IMR-90 (cell line): Measurements from ENCODE around the gene PLXDC1. TPM values are rescaled to one million over a fixed set of nuclear protein-coding genes. Genes with fewer than 3 reads are reported as not detected.

Experiments used
- ATAC-seq: fragments of 200-7000 bp; cut with Tn5 transposase; 2 replicates; pipeline ENCODE4 v1.9.1; 2020; ENCODE audit warnings: low read depth, mild to moderate bottlenecking, moderate library complexity
- BruUV-seq: library from RNA; stranded (reverse); fragments of 400-500 nt; replicated peaks from 2 replicates; lab custom pipeline; 2021; lab: Mats Ljungman, UMichigan
- CTCF ChIA-PET: fragments of 300-600 bp; formaldehyde crosslinking; extraction: SDS; loops from one replicate; lab custom pipeline; 2021; ENCODE audit warnings: antibody characterized with exemption; lab: Yijun Ruan, JAX
- POLR2A ChIA-PET: fragments of 300-600 bp; sonication (Branson Sonifier 250); formaldehyde crosslinking; loops from one replicate; lab custom pipeline; 2022; ENCODE audit warnings: antibody characterized with exemption; ENCODE audit not compliant: unreplicated experiment; lab: Charles Lee
- DNase-seq: peaks from one replicate; pipeline ENCODE4 v3.0.0; 2013
- H2AFZ ChIP-seq: replicated peaks from 2 replicates; pipeline ENCODE3; 2013; ENCODE audit warnings: low read length, mild to moderate bottlenecking; ENCODE audit not compliant: poor library complexity
- H2AK5ac ChIP-seq: 2 replicates; pipeline ENCODE4 v1.6.1; 2013; ENCODE audit warnings: low read depth, low read length, inconsistent platforms
- H2AK9ac ChIP-seq: replicated peaks from 2 replicates; pipeline ENCODE3; 2013; ENCODE audit warnings: mild to moderate bottlenecking, low read depth, low read length, moderate library complexity; ENCODE audit not compliant: poor library complexity
- H2BK120ac ChIP-seq: 2 replicates; pipeline ENCODE4 v1.6.1; 2013; ENCODE audit warnings: low read depth, low read length, inconsistent platforms
- H2BK15ac ChIP-seq: 3 replicates; pipeline ENCODE4 v1.6.1; 2013; ENCODE audit warnings: low read depth, low read length, inconsistent platforms
- H2BK20ac ChIP-seq: 2 replicates; pipeline ENCODE4 v1.6.1; 2013; ENCODE audit warnings: low read depth, mild to moderate bottlenecking, inconsistent platforms, low read length, moderate library complexity
- H2BK5ac ChIP-seq: 2 replicates; pipeline ENCODE4 v1.6.1; 2013; ENCODE audit warnings: mild to moderate bottlenecking, low read depth, low read length, inconsistent platforms; ENCODE audit not compliant: poor library complexity, severe bottlenecking
- H3K14ac ChIP-seq: replicated peaks from 2 replicates; pipeline ENCODE4 v1.6.1; 2013; ENCODE audit warnings: low read depth, low read length, inconsistent platforms
- H3K18ac ChIP-seq: 2 replicates; pipeline ENCODE4 v1.6.1; 2013; ENCODE audit warnings: low read depth, low read length, control low read depth
- H3K23ac ChIP-seq: 2 replicates; pipeline ENCODE4 v1.6.1; 2013; ENCODE audit warnings: low read depth, low read length, inconsistent platforms
- H3K27ac ChIP-seq: 2 replicates; pipeline ENCODE4 v1.5.1; 2013; ENCODE audit warnings: mild to moderate bottlenecking, control low read depth, low read length; ENCODE audit not compliant: insufficient read depth
- H3K27me3 ChIP-seq: 2 replicates; pipeline ENCODE4 v1.6.1; 2013; ENCODE audit warnings: low read length; ENCODE audit not compliant: control insufficient read depth, insufficient read depth
- H3K36me3 ChIP-seq: 2 replicates; pipeline ENCODE4 v1.6.1; 2013; ENCODE audit warnings: low read length, mixed read lengths; ENCODE audit not compliant: control insufficient read depth, insufficient read depth
- H3K4ac ChIP-seq: 2 replicates; pipeline ENCODE4 v1.6.1; 2013; ENCODE audit warnings: low read depth, low read length, inconsistent platforms
- H3K4me1 ChIP-seq: 2 replicates; pipeline ENCODE4 v1.6.1; 2013; ENCODE audit warnings: low read length, mixed read lengths; ENCODE audit not compliant: control insufficient read depth, insufficient read depth
- H3K4me2 ChIP-seq: 2 replicates; pipeline ENCODE4 v1.6.1; 2013; ENCODE audit warnings: low read depth, mild to moderate bottlenecking, control low read depth, low read length, moderate library complexity
- H3K4me3 ChIP-seq: 2 replicates; pipeline ENCODE4 v1.5.1; 2013; ENCODE audit warnings: low read depth, mild to moderate bottlenecking, control low read depth, low read length, moderate library complexity; ENCODE audit not compliant: insufficient read depth
- H3K56ac ChIP-seq: 2 replicates; pipeline ENCODE4 v1.6.1; 2013; ENCODE audit warnings: low read length, inconsistent platforms; ENCODE audit not compliant: insufficient read depth; ENCODE audit errors: extremely low read depth
- H3K79me1 ChIP-seq, 2 experiments: 2 replicates each; pipeline ENCODE4 v1.6.1; 2013; ENCODE audit warnings: low read length in 2 of 2, inconsistent platforms in 1 of 2, low read depth in 1 of 2
- H3K9ac ChIP-seq: 2 replicates; pipeline ENCODE4 v1.6.1; 2013; ENCODE audit warnings: low read depth, low read length, control low read depth
- H3K9me1 ChIP-seq: 2 replicates; pipeline ENCODE4 v1.6.1; 2013; ENCODE audit warnings: low read length, inconsistent platforms; ENCODE audit not compliant: insufficient read depth
- H3K9me3 ChIP-seq: 2 replicates; pipeline ENCODE4 v1.6.1; 2013; ENCODE audit warnings: low read length; ENCODE audit not compliant: control insufficient read depth, insufficient read depth
- H4K20me1 ChIP-seq: 2 replicates; pipeline ENCODE4 v1.6.1; 2013; ENCODE audit warnings: low read length, inconsistent platforms; ENCODE audit not compliant: insufficient read depth
- H4K5ac ChIP-seq: 2 replicates; pipeline ENCODE4 v1.6.1; 2013; ENCODE audit warnings: mild to moderate bottlenecking, low read depth, low read length, control low read depth
- H4K8ac ChIP-seq, 2 experiments: 2 replicates each; pipeline ENCODE4 v1.6.1; 2013; ENCODE audit warnings: low read depth in 2 of 2, low read length in 2 of 2, control low read depth in 1 of 2, inconsistent platforms in 1 of 2
- H4K91ac ChIP-seq: 2 replicates; pipeline ENCODE4 v1.6.1; 2013; ENCODE audit warnings: low read depth, low read length, inconsistent platforms; ENCODE audit not compliant: insufficient read depth
- CEBPB ChIP-seq: IDR thresholded peaks from 2 replicates; pipeline ENCODE4 v1.6.1; 2012; ENCODE audit warnings: low read depth, low read length, improper control_type of control experiment
- FOS ChIP-seq: fragments of 150-350 bp; IDR thresholded peaks from 2 replicates; pipeline ENCODE4 v1.6.1; 2016; ENCODE audit warnings: low read depth, low read length
- MAZ ChIP-seq: IDR thresholded peaks from 2 replicates; pipeline ENCODE4 v1.6.1; 2012; ENCODE audit warnings: low read depth, mild to moderate bottlenecking, low read length, improper control_type of control experiment, moderate library complexity, borderline replicate concordance
- WGBS, 2 experiments: methylation state at CpG; one replicate each; pipeline versions ENCODE4 v1.1.5 to v1.1.7; 2013; ENCODE audit warnings: missing lambda C conversion rate in 2 of 2; ENCODE audit not compliant: insufficient read length in 1 of 2; ENCODE audit errors: extremely low coverage in 2 of 2; 5-methylcytosine and 5-hydroxymethylcytosine counted together
- dilution Hi-C: fragments of 300-500 bp; cut with HindIII; formaldehyde crosslinking; loops from one replicate; pipeline ENCODE4 v1.14.3; 2018; ENCODE audit warnings: low sequenced_read_pairs; ENCODE audit not compliant: unreplicated experiment
- in situ Hi-C: fragments of 300-500 bp; cut with MboI; formaldehyde crosslinking; loops from 3 replicates; pipeline ENCODE4 v1.14.3; 2019; ENCODE audit warnings: low sequenced_read_pairs, inconsistent platforms, mixed read lengths
- intact Hi-C: fragments of 100-400 bp; cut with micrococcal nuclease; formaldehyde crosslinking; loops from 2 replicates; pipeline ENCODE4 v1.10.0; 2022
- polyA plus RNA-seq, 3 experiments: library from polyadenylated mRNA; depleted of rRNA; stranded (reverse); fragments of >200 nt; gene quantifications; 2 replicates each; pipeline ENCODE4 v1.2.3, GENCODE V29; 2012; ENCODE audit warnings: low replicate concordance in 1 of 3
- total RNA-seq: library from RNA; depleted of rRNA; stranded (reverse); fragments of >200 nt; gene quantifications from 2 replicates; pipeline ENCODE4 v1.2.3, GENCODE V29; 2012

Gene PLXDC1
- total and polyA plus RNA-seq, 2 of the 4 experiments (the other 2 are of a cell fraction) = under 0.01 to 0.50 TPM

- no peak for DNase-seq
- dilution Hi-C loops = no loop called here
- WGBS, 2 experiments = 80% methylated on average over 3 of the region's 13 CpGs; no CpG with 5 or more reads in 1 of the 2 experiments
- Histone ChIP-seq H3K4me2 (no peak overlapping the region), H3K9me3 (peaks cover 4% of the 10 kb centered on the region), H4K5ac (peak overlapping the region; percentile 64), H3K9me1 (no peaks in the 10 kb centered on the region), H3K4me3 (no peak overlapping the region), H3K4ac (peak overlapping the region; percentile 0; the same call in 1 of the 2 replicates), H4K20me1 (no peaks in the 10 kb centered on the region), H2AK5ac (peak overlapping the region; percentile 75; the same call in 1 of the 2 replicates), H3K27ac (no peak overlapping the region), H3K36me3 (no peaks in the 10 kb centered on the region), H3K18ac (peak overlapping the region; percentile 31; the same call in 1 of the 2 replicates), H2AK9ac (peak overlapping the region; percentile 33), H3K9ac (no peak overlapping the region), H2BK15ac (peak overlapping the region; percentile 70; the same call in 1 of the 3 replicates), H3K27me3 (no peaks in the 10 kb centered on the region; the same call in 1 of the 2 replicates), H2BK120ac (peak overlapping the region; percentile 48), H4K8ac (peak overlapping the region in 1 of 2 experiments; percentile 71; a peak in 1 of 4 replicates), H3K14ac (peak overlapping the region; percentile 77), H2BK5ac (no peak overlapping the region), H2BK20ac (peak overlapping the region; percentile 54; the same call in 1 of the 2 replicates), H3K4me1 (peaks cover 6% of the 10 kb centered on the region), H3K23ac (no peak overlapping the region), H3K79me1 (no peaks in the 10 kb centered on the region), H3K56ac (no peak overlapping the region), H2AFZ (peak overlapping the region; percentile 50), H4K91ac (peak overlapping the region; percentile 36; the same call in 1 of the 2 replicates)
- in situ Hi-C loops = no loop called here
- no peak for ATAC-seq
- intact Hi-C loops = no loop called here
- POLR2A ChIA-PET = no interaction called here
- TF ChIP-seq CEBPB (peak; percentile 27; the same call in 1 of the 2 replicates), MAZ (no peak), FOS (no peak)
- BruUV-seq = no TSS peak
- CTCF ChIA-PET = no interaction called here
Measured at GRCh38 chr17:39014795-39015545, 136.5 kb downstream of the PLXDC1 start.
